B cell (primary cell): ENCODE results near the gene FARP1. TPM values are rescaled to one million over a fixed set of nuclear protein-coding genes. Genes with fewer than 3 reads are reported as not detected.

Experiments
- ATAC-seq: fragments of 200-7000 bp; cut with Tn5 transposase; one replicate; pipeline ENCODE4 v1.10.0; 2021; ENCODE audit warnings: low read depth, mild to moderate bottlenecking, moderate number of reproducible peaks, moderate library complexity
- CTCF ChIA-PET: fragments of 350-600 bp; sonication (Branson Sonifier 250); formaldehyde crosslinking; loops from one replicate; lab custom pipeline; 2021; ENCODE audit warnings: antibody characterized with exemption, inconsistent platforms; lab: Charles Lee
- POLR2A ChIA-PET: fragments of 350-600 bp; sonication (Branson Sonifier 250); formaldehyde crosslinking; loops from one replicate; lab custom pipeline; 2021; ENCODE audit warnings: antibody characterized with exemption; lab: Charles Lee
- DNase-seq: peaks from one replicate; pipeline ENCODE4 v3.0.0; 2013
- H2AFZ ChIP-seq: 2 replicates; pipeline ENCODE4 v1.6.1; 2012; ENCODE audit warnings: mild to moderate bottlenecking, low read depth, low read length; ENCODE audit not compliant: insufficient read depth, poor library complexity, severe bottlenecking
- H3K27ac ChIP-seq, 2 donors: 1 replicate in 1 of 2; 2 replicates in 1 of 2; pipeline ENCODE4 v1.5.1; 2012 to 2013; ENCODE audit warnings: low read length in 2 of 2, mild to moderate bottlenecking in 2 of 2, moderate library complexity in 1 of 2
- H3K27me3 ChIP-seq, 4 experiments: fragments of 200-600 bp in 1 of 4; sonication (generic) in 1 of 4; replicated peaks in 1 of 4; 1 replicate in 2 of 4; 2 replicates in 2 of 4; pipeline versions ENCODE4 v1.6.1 to v1.7.0; 2013 to 2016; ENCODE audit warnings: low read length in 3 of 4, mild to moderate bottlenecking in 2 of 4, mixed read lengths in 1 of 4, moderate library complexity in 1 of 4; ENCODE audit not compliant: insufficient read depth in 4 of 4, control insufficient read depth in 3 of 4; ENCODE audit errors: control extremely low read depth in 1 of 4
- H3K36me3 ChIP-seq, 2 experiments: replicated peaks in 1 of 2; 1 replicate in 1 of 2; 2 replicates in 1 of 2; pipeline versions ENCODE4 v1.6.1 to v1.7.1; 2013; ENCODE audit warnings: low read length in 1 of 2; ENCODE audit not compliant: insufficient read depth in 2 of 2, control insufficient read depth in 1 of 2; ENCODE audit errors: control extremely low read depth in 1 of 2, extremely low read depth in 1 of 2
- H3K4me1 ChIP-seq, 2 donors: fragments of 200-600 bp in 1 of 2; sonication (generic) in 1 of 2; 1 replicate in 1 of 2; 2 replicates in 1 of 2; pipeline versions ENCODE4 v1.5.1 to v1.6.1; 2013 to 2017; ENCODE audit warnings: low read length in 2 of 2; ENCODE audit not compliant: control insufficient read depth in 2 of 2, insufficient read depth in 2 of 2
- H3K4me2 ChIP-seq: replicated peaks from 2 replicates; pipeline ENCODE3; 2012; ENCODE audit warnings: mild to moderate bottlenecking, low read depth, low read length; ENCODE audit not compliant: poor library complexity, severe bottlenecking
- H3K4me3 ChIP-seq, 5 experiments: fragments of 200-600 bp in 1 of 5; sonication (generic) in 1 of 5; 1 replicate in 3 of 5; 2 replicates in 2 of 5; pipeline versions ENCODE4 v1.5.1 to v1.7.0; 2011 to 2016; ENCODE audit warnings: low read length in 4 of 5, mild to moderate bottlenecking in 4 of 5, low read depth in 2 of 5, control low read depth in 1 of 5, moderate library complexity in 1 of 5; ENCODE audit not compliant: insufficient read depth in 1 of 5; ENCODE audit errors: control extremely low read depth in 1 of 5, extremely low read depth in 1 of 5
- H3K79me2 ChIP-seq: fragments of 200-600 bp; sonication (generic); one replicate; pipeline ENCODE4 v1.6.0; 2016; ENCODE audit warnings: low read length; ENCODE audit not compliant: control insufficient read depth, insufficient read depth
- H3K9ac ChIP-seq: fragments of 200-600 bp; sonication (generic); 2 replicates; pipeline ENCODE4 v1.6.1; 2017; ENCODE audit warnings: mild to moderate bottlenecking, low read length, moderate library complexity
- H3K9me3 ChIP-seq, 3 donors: one replicate each; pipeline versions ENCODE4 v1.6.1 to v1.7.1; 2013; ENCODE audit warnings: low read length in 2 of 3; ENCODE audit not compliant: control insufficient read depth in 2 of 3, insufficient read depth in 1 of 3; ENCODE audit errors: control extremely low read depth in 1 of 3
- H4K20me1 ChIP-seq: 2 replicates; pipeline ENCODE4 v1.6.0; 2012; ENCODE audit warnings: mild to moderate bottlenecking, low read length; ENCODE audit not compliant: insufficient read depth, control insufficient read depth, poor library complexity, severe bottlenecking
- H3K27ac Mint-ChIP-seq: one replicate; pipeline ENCODE4 v1.8.0; 2021; ENCODE audit warnings: mixed read lengths
- H3K27me3 Mint-ChIP-seq: one replicate; pipeline ENCODE4 v1.8.0; 2021; ENCODE audit warnings: mixed read lengths
- H3K4me1 Mint-ChIP-seq: one replicate; pipeline ENCODE4 v1.8.0; 2021; ENCODE audit warnings: mixed read lengths
- H3K4me3 Mint-ChIP-seq: one replicate; pipeline ENCODE4 v1.8.0; 2021; ENCODE audit warnings: mixed read lengths
- H3K9me3 Mint-ChIP-seq: one replicate; pipeline ENCODE4 v1.8.0; 2022; ENCODE audit warnings: mixed read lengths; ENCODE audit not compliant: insufficient read depth
- EZH2 ChIP-seq: IDR thresholded peaks from 2 replicates; pipeline ENCODE4 v1.6.1; 2012; ENCODE audit warnings: borderline replicate concordance, low read depth, mild to moderate bottlenecking, moderate library complexity, low read length; ENCODE audit not compliant: insufficient read depth, poor library complexity, severe bottlenecking
- WGBS: methylation state at CpG from one replicate; pipeline ENCODE4 v1.1.5; 2013; ENCODE audit warnings: missing lambda C conversion rate; ENCODE audit not compliant: insufficient coverage; 5-methylcytosine and 5-hydroxymethylcytosine counted together
- intact Hi-C: fragments of 100-400 bp; cut with micrococcal nuclease; formaldehyde crosslinking; loops from one replicate; pipeline ENCODE4 v1.10.0; 2022
- polyA plus RNA-seq: library from polyadenylated mRNA; depleted of rRNA; stranded (reverse); fragments of >200 nt; gene quantifications from 2 replicates; pipeline ENCODE4 v1.2.3, GENCODE V29; 2012
- total RNA-seq, 2 donors: library from RNA; stranded (reverse); fragments of 120-200 nt in 1 of 2; gene quantifications; 1 replicate in 1 of 2; 2 replicates in 1 of 2; pipeline versions ENCODE4 v1.2.3 to v1.2.4, GENCODE V29; 2013 to 2022
- TF ChIP-seq, protein P1 (sequence below): fragments of 200-600 bp; IDR thresholded peaks from one replicate; pipeline ENCODE4 v1.8.0; 2022; ENCODE audit warnings: antibody characterized with exemption, mild to moderate bottlenecking

The FARP1 gene
- total and polyA plus RNA-seq, 2 donors (not counting 1 experiment from before 2014, with no cell fraction given): 0.15 to 1.5 TPM

DNA sequence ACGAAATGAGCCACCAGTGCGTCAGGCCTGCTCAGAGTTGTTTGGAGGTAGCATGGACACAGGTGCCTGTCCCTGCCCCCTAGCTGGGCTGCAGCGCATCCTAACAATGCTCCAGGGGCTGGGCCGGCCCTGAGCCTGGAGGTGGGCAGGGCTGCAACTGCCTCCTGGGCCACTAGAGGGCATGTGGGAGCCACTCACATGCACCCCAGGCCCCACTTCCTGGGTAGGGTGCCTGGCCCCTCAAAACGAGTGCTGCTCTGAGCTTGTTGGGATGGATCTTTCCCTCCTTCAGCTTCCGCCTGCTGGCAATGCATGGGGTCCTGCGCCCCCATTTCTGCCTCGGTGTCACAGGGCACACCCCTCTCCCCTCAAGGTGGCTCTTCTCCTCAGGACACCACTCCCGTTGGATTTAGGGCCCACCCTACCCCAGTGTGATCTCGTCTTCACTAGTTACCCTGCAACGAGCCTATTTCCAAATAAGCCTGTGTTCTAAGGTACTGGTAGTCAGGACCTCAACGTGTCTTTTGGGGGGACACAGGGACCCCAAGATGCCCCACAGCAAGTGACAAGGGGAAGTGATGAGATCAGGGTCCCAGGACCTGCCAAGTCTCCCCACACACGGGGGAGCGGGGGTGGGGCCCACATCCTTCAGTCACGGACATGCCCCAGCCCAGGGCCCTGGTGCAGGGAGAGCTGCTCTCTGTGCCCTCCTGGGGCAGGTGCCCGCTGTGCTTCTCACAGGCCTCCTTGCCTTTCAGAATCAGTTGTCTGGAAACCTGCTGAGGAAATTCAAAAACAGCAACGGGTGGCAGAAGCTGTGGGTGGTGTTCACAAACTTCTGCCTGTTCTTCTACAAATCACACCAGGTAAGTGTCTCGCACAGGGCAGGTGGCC is 302.7 kb downstream of the FARP1 start:
- DNase-seq (peak; percentile 83), ATAC-seq (peak; percentile 98)
- Histone ChIP-seq H3K4me1 (peaks cover 9 to 12% of the 10 kb centered on the region in 2 donors), H3K79me2 (no peaks in the 10 kb centered on the region), H4K20me1 (peaks cover 5% of the 10 kb centered on the region), H3K36me3 (peaks cover 0 to 7% of the 10 kb centered on the region in 2 experiments), H3K4me3 (peak overlapping the region in 2 of 5 experiments; percentile 19 to 30), H2AFZ (peak overlapping the region; percentile 63), H3K9ac (peak overlapping the region; percentile 26), H3K9me3 (no peaks in the 10 kb centered on the region), H3K27me3 (no peaks in the 10 kb centered on the region), H3K27ac (peak overlapping the region; percentile 52 to 69), H3K4me2 (peak overlapping the region; percentile 70)
- peak overlapping the region; percentile 81 for H3K27ac Mint-ChIP-seq
- peak overlapping the region; percentile 58 for H3K4me3 Mint-ChIP-seq
- POLR2A ChIA-PET: interaction anchor here (0.6 to 0.9 kb wide), 2 partner anchors 207 to 226 kb away, joined by 3 to 4 read pairs; no protein-coding TSS in a partner anchor
- WGBS: 22% methylated on average over 11 of the region's 18 CpGs
- no peak for TF ChIP-seq EZH2
- TF ChIP-seq, protein P1, sequence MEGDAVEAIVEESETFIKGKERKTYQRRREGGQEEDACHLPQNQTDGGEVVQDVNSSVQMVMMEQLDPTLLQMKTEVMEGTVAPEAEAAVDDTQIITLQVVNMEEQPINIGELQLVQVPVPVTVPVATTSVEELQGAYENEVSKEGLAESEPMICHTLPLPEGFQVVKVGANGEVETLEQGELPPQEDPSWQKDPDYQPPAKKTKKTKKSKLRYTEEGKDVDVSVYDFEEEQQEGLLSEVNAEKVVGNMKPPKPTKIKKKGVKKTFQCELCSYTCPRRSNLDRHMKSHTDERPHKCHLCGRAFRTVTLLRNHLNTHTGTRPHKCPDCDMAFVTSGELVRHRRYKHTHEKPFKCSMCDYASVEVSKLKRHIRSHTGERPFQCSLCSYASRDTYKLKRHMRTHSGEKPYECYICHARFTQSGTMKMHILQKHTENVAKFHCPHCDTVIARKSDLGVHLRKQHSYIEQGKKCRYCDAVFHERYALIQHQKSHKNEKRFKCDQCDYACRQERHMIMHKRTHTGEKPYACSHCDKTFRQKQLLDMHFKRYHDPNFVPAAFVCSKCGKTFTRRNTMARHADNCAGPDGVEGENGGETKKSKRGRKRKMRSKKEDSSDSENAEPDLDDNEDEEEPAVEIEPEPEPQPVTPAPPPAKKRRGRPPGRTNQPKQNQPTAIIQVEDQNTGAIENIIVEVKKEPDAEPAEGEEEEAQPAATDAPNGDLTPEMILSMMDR: peak; percentile 99
- no peaks in the 10 kb centered on the region for H3K27me3 Mint-ChIP-seq
- CTCF ChIA-PET: interaction anchor here (0.6 to 8.6 kb wide), 42 partner anchors 10 to 589 kb away, joined by 3 to 268 read pairs (median 4); partner anchors contain the start of gene STK24
- peaks cover 11% of the 10 kb centered on the region for H3K4me1 Mint-ChIP-seq
- intact Hi-C loops: loop anchor here (1.0 to 10.0 kb wide), 4 partner anchors 129 to 397 kb away; partner anchors contain the start of gene STK24
- no peaks in the 10 kb centered on the region for H3K9me3 Mint-ChIP-seq
